Measurements from ENCODE around the gene STK10. TPM values are rescaled to one million over a fixed set of nuclear protein-coding genes. Genes with fewer than 3 reads are reported as not detected.

The STK10 gene
- total and polyA plus RNA-seq, 2 donors (not counting 1 experiment from before 2014, with no cell fraction given) = 97.9 to 253 TPM

DNA sequence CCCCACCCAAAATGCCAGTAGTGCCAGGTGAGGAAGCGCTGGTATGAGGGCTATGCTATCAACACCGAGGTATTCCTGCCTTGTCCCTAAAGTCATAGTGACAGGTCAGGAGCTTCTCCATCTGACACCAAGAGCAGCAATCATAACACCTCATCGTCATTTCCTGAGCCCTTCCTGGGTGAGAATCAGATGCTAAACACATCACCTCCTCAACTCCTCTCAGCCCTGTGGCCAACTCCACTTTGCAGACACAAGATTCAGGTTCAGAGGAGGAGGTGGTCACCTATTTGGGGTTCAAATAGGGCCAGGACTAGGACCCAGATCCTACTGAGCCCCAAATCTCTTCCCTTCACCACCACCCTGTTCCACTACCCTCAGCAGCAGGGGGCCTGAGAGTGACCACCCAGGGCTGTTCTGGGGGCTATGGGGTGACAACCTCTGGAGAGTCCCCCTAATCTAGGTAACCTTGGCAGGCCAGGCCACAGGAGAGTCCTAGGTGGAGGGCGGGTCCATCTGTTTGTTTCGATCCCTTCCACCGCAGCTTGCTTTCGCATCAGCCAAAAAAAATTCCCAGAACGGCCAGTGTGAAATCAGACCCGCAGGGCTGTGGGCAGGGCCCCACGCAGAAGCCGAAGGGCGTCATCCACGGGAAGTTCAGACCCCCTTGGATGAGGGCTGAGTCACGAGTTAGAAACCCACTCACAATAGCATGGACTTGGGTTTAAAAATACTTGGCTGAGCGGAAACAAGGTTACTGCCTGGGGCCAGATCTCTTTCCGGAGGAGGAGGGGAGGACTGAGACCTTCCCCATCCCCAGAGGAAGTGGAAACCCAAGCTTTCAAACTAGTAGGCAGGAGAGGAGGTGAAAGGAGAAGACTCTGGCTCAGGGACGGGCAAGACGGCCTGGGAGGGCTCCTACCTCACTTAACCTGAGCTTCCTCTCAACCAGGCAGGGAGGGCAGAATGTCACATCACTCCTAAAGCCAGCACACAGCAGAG lies 8.7 kb downstream of the STK10 start:
- TF ChIP-seq EZH2 (IDR thresholded peaks at IDR 0.05; ENCODE audit: borderline replicate concordance, insufficient read depth, low read depth, low read length, poor library complexity, severe bottlenecking) = no peak
- TF ChIP-seq, protein P1, sequence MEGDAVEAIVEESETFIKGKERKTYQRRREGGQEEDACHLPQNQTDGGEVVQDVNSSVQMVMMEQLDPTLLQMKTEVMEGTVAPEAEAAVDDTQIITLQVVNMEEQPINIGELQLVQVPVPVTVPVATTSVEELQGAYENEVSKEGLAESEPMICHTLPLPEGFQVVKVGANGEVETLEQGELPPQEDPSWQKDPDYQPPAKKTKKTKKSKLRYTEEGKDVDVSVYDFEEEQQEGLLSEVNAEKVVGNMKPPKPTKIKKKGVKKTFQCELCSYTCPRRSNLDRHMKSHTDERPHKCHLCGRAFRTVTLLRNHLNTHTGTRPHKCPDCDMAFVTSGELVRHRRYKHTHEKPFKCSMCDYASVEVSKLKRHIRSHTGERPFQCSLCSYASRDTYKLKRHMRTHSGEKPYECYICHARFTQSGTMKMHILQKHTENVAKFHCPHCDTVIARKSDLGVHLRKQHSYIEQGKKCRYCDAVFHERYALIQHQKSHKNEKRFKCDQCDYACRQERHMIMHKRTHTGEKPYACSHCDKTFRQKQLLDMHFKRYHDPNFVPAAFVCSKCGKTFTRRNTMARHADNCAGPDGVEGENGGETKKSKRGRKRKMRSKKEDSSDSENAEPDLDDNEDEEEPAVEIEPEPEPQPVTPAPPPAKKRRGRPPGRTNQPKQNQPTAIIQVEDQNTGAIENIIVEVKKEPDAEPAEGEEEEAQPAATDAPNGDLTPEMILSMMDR (IDR thresholded peaks at IDR 0.05) = no peak
- H3K27ac ChIP-seq (ENCODE audit: low read length in 2 of 2) = peak overlapping the region; percentile 96 to 98
- WGBS (ENCODE audit: insufficient coverage) = 8% methylated on average over 15 of the region's 18 CpGs
- peak overlapping the region; percentile 75 for H3K9ac ChIP-seq (ENCODE audit: low read length)
- ChIA-PET POLR2A (interaction anchor here (0.6 to 7.9 kb wide), 3 partner anchors 7 to 69 kb away, joined by 3 to 95 read pairs (median 9); partner anchors contain the start of gene STK10), CTCF (interaction anchor here (0.6 to 2.2 kb wide), 6 partner anchors 7 to 72 kb away, joined by 3 to 13 read pairs (median 4); partner anchors contain the start of gene STK10)
- H3K36me3 ChIP-seq (replicated peaks in 1 of 2; ENCODE audit: control extremely low read depth in 1 of 2, control insufficient read depth in 1 of 2, extremely low read depth in 1 of 2, insufficient read depth in 2 of 2, low read length in 1 of 2) = peaks cover 0 to 26% of the 10 kb centered on the region in 2 experiments
- no peaks in the 10 kb centered on the region for H3K9me3 ChIP-seq (ENCODE audit: control extremely low read depth in 1 of 3, control insufficient read depth in 2 of 3, insufficient read depth in 1 of 3, low read length in 2 of 3)
- intact Hi-C loops (cut with micrococcal nuclease) = loop anchor here (1.0 kb wide), 1 partner anchor 8 kb away; no protein-coding TSS in a partner anchor
- peak overlapping the region; percentile 96 for H3K27ac Mint-ChIP-seq
- H3K4me2 ChIP-seq (replicated peaks; ENCODE audit: low read depth, low read length, poor library complexity, severe bottlenecking) = peak overlapping the region; percentile 88
- H3K79me2 ChIP-seq (ENCODE audit: control insufficient read depth, insufficient read depth, low read length) = peaks cover 100% of the 10 kb centered on the region
- peaks cover 85% of the 10 kb centered on the region for H3K4me1 Mint-ChIP-seq
- no peaks in the 10 kb centered on the region for H3K9me3 Mint-ChIP-seq (ENCODE audit: insufficient read depth)
- H3K27me3 Mint-ChIP-seq = no peaks in the 10 kb centered on the region
- peak overlapping the region; percentile 88 for H3K4me3 Mint-ChIP-seq
- H2AFZ ChIP-seq (ENCODE audit: insufficient read depth, low read depth, low read length, poor library complexity, severe bottlenecking) = peak overlapping the region; percentile 61
- peak; percentile 71 for DNase-seq
- H4K20me1 ChIP-seq (ENCODE audit: control insufficient read depth, insufficient read depth, low read length, poor library complexity, severe bottlenecking) = peaks cover 10% of the 10 kb centered on the region
- H3K4me1 ChIP-seq (ENCODE audit: control insufficient read depth in 2 of 2, insufficient read depth in 2 of 2, low read length in 2 of 2) = peaks cover 74 to 99% of the 10 kb centered on the region in 2 donors
- H3K27me3 ChIP-seq (replicated peaks in 1 of 4; ENCODE audit: control extremely low read depth in 1 of 4, control insufficient read depth in 3 of 4, insufficient read depth in 4 of 4, low read length in 3 of 4) = no peaks in the 10 kb centered on the region
- ATAC-seq (ENCODE audit: low read depth) = peak; percentile 16
- peak overlapping the region; percentile 26 to 68 (median 52) for H3K4me3 ChIP-seq (ENCODE audit: control extremely low read depth in 1 of 5, extremely low read depth in 1 of 5, insufficient read depth in 1 of 5, low read depth in 2 of 5, low read length in 4 of 5)
